Renal pelvis (tissue), 3 donors: Measurements from ENCODE around the gene SCAMP1. TPM values are rescaled to one million over a fixed set of nuclear protein-coding genes. Genes with fewer than 3 reads are reported as not detected.

ENCODE experiments used
- polyA plus RNA-seq, 3 donors: library from polyadenylated mRNA; unstranded; fragments of 120-200 nt; gene quantifications; one replicate each; pipeline ENCODE4 v1.2.1, GENCODE V29; 2013; ENCODE audit not compliant: insufficient read length in 3 of 3

Gene SCAMP1
- polyA plus RNA-seq, 3 donors = 44.6 to 54.0 (median 44.7) TPM

Other genes with a start within 250 kb of the SCAMP1 start
- 10 to 100 TPM; 64.6 to 73.5 (median 68.9) TPM for gene AP3B1, start 65.9 kb upstream of the SCAMP1 start, polyA plus RNA-seq